CD4-positive, alpha-beta T cell treated with Interleukin-2 at 100 ng/mL for 4 hours (primary cell): Measurements from ENCODE around the gene SOCS7.
"Not testable (repeated sequence)": the region's sequence is repeated elsewhere in the genome, so short reads cannot be mapped to it uniquely, and the experiment has no call there.

Source experiments
- DNase-seq: peaks from one replicate; pipeline ENCODE4 v3.0.0-alpha.2; 2020; ENCODE audit warnings: low spot score

Gene SOCS7

GRCh38 chr17:38421171-38421841 is 69.7 kb downstream of the SOCS7 start:
- no peak for DNase-seq

- DNase-seq: no peak
Measured at GRCh38 chr17:38421871-38422827, 70.5 kb downstream of the SOCS7 start.

- DNase-seq: no peak
Measured at GRCh38 chr17:38424297-38424972, 72.8 kb downstream of the SOCS7 start.

GRCh38 chr17:38425031-38425430 is 73.4 kb downstream of the SOCS7 start:
- DNase-seq: no peak

GRCh38 chr17:38425744-38426143 is 74.1 kb downstream of the SOCS7 start:
- DNase-seq: no peak

- no peak for DNase-seq
Measured at GRCh38 chr17:38426441-38426840, 74.8 kb downstream of the SOCS7 start.

GRCh38 chr17:38427160-38427949 is 75.7 kb downstream of the SOCS7 start:
- no peak for DNase-seq

- DNase-seq: peak; percentile 14
Measured at GRCh38 chr17:38428112-38428642, 76.5 kb downstream of the SOCS7 start, which contains the start of gene ARHGAP23. ARHGAP23 (plus strand) TSS chr17:38428464; CDS start chr17:38428486, 22 bp downstream.

GRCh38 chr17:38428643-38429371 is 77.2 kb downstream of the SOCS7 start:
- DNase-seq: no peak

GRCh38 chr17:38429476-38430100 is 77.9 kb downstream of the SOCS7 start:
- DNase-seq: no peak

GRCh38 chr17:38430316-38430715 is 78.7 kb downstream of the SOCS7 start:
- DNase-seq: no peak

GRCh38 chr17:38430822-38431221 is 79.2 kb downstream of the SOCS7 start:
- no peak for DNase-seq

- DNase-seq: no peak
Measured at GRCh38 chr17:38431346-38432145, 79.9 kb downstream of the SOCS7 start.

GRCh38 chr17:38434178-38434665 is 82.6 kb downstream of the SOCS7 start:
- no peak for DNase-seq

- no peak for DNase-seq
Measured at GRCh38 chr17:38435795-38436194, 84.2 kb downstream of the SOCS7 start.

GRCh38 chr17:38436386-38436785 is 84.7 kb downstream of the SOCS7 start:
- DNase-seq: no peak

- not testable (repeated sequence) for DNase-seq
Measured at GRCh38 chr17:38437313-38437712, 85.7 kb downstream of the SOCS7 start.

- no peak for DNase-seq
Measured at GRCh38 chr17:38439436-38439835, 87.8 kb downstream of the SOCS7 start.
